Nephron progenitor cell (in vitro differentiated cells): ENCODE measurements around the gene EDN1.
"Not testable (repeated sequence)": the region's sequence is repeated elsewhere in the genome, so short reads cannot be mapped to it uniquely, and the experiment has no call there.

ENCODE experiments used
- DNase-seq: peaks from one replicate; pipeline ENCODE4 v3.0.0; 2021
- H3K27ac Mint-ChIP-seq: 2 replicates; pipeline ENCODE4 v1.8.0; 2021; ENCODE audit warnings: mild to moderate bottlenecking, moderate library complexity, mixed read lengths
- H3K27me3 Mint-ChIP-seq: 2 replicates; pipeline ENCODE4 v1.8.0; 2021; ENCODE audit warnings: mild to moderate bottlenecking, low read depth, mixed read lengths; ENCODE audit not compliant: poor library complexity
- H3K36me3 Mint-ChIP-seq: 2 replicates; pipeline ENCODE4 v1.8.0; 2021; ENCODE audit warnings: low read depth, mixed read lengths
- H3K4me1 Mint-ChIP-seq: 2 replicates; pipeline ENCODE4 v1.8.0; 2021; ENCODE audit warnings: mixed read lengths
- H3K4me3 Mint-ChIP-seq: 2 replicates; pipeline ENCODE4 v1.8.0; 2021; ENCODE audit warnings: mild to moderate bottlenecking, moderate library complexity, mixed read lengths
- H3K9me3 Mint-ChIP-seq: 2 replicates; pipeline ENCODE4 v1.8.0; 2021; ENCODE audit warnings: mild to moderate bottlenecking, moderate library complexity, mixed read lengths
- CTCF ChIP-seq: fragments of 200-600 bp; sonication (generic); IDR thresholded peaks from 2 replicates; pipeline ENCODE4 v1.5.0; 2021; ENCODE audit warnings: antibody characterized with exemption

EDN1 gene

DNA sequence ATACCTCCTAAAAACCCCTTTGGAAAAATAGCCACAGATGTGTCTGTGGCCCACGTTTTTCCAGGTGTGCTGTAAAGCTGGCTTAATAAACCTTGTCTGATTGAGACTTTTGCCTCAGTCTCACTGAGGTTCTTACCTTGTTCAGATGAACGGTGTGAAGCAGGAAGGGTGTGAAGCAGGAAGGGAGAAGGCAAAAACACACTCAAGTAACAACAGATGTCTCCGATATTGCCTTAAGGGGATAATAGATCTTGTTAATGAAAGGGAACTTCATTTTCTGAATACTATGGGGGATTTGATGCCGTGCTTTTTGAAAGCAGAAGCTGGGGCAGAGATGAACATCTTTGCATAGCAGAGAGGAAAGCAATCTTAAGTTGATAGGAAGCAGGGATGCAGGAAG is 37.8 kb downstream of the EDN1 start:
- no peaks in the 10 kb centered on the region for H3K9me3 Mint-ChIP-seq
- H3K27ac Mint-ChIP-seq: no peak overlapping the region
- no peak for TF ChIP-seq CTCF
- peaks cover 5% of the 10 kb centered on the region for H3K4me1 Mint-ChIP-seq
- no peaks in the 10 kb centered on the region for H3K36me3 Mint-ChIP-seq
- no peak overlapping the region for H3K4me3 Mint-ChIP-seq
- no peak for DNase-seq
- H3K27me3 Mint-ChIP-seq: peaks cover 13% of the 10 kb centered on the region

- Mint-ChIP-seq H3K4me3 (no peak overlapping the region), H3K27ac (no peak overlapping the region), H3K9me3 (no peaks in the 10 kb centered on the region), H3K4me1 (peaks cover 5% of the 10 kb centered on the region), H3K36me3 (no peaks in the 10 kb centered on the region), H3K27me3 (peaks cover 13% of the 10 kb centered on the region)
- no peak for DNase-seq
- no peak for TF ChIP-seq CTCF
These were observed 38.5 kb downstream of the EDN1 start for GRCh38 chr6:12328701-12329100.

DNA sequence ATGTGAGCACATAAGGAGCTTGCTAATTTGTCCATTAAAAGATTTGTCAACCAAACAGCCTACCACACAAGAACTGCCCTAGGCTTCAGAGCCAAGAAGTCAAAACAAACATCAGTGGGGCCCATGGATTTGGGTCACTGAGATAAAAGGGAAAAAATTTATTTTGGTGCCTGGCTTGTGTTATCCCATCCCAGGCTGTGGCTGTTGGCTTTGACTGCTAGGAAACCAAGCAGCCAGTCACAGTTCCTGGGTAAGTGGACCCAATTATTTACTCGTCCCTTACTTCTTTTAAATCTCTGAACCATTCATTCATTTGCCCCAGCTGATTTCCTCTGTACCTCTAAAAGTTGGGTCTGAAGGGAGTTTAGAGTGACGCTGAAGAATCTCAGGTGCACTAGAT is 41.3 kb downstream of the EDN1 start:
- Mint-ChIP-seq H3K27me3 (peaks cover 10% of the 10 kb centered on the region), H3K4me1 (peaks cover 10% of the 10 kb centered on the region), H3K4me3 (no peak overlapping the region), H3K27ac (no peak overlapping the region), H3K36me3 (no peaks in the 10 kb centered on the region), H3K9me3 (no peaks in the 10 kb centered on the region)
- TF ChIP-seq CTCF: no peak
- no peak for DNase-seq

- no peaks in the 10 kb centered on the region for H3K9me3 Mint-ChIP-seq
- H3K4me3 Mint-ChIP-seq: no peak overlapping the region
- DNase-seq: no peak
- peaks cover 13% of the 10 kb centered on the region for H3K4me1 Mint-ChIP-seq
- H3K27me3 Mint-ChIP-seq: peaks cover 10% of the 10 kb centered on the region
- TF ChIP-seq CTCF: no peak
- no peaks in the 10 kb centered on the region for H3K36me3 Mint-ChIP-seq
- H3K27ac Mint-ChIP-seq: no peak overlapping the region
These were observed 42.0 kb downstream of the EDN1 start for GRCh38 chr6:12331951-12332749.

- H3K36me3 Mint-ChIP-seq, H3K27ac Mint-ChIP-seq, DNase-seq, H3K4me3 Mint-ChIP-seq, H3K9me3 Mint-ChIP-seq, H3K27me3 Mint-ChIP-seq: not testable (repeated sequence)
- peaks cover 13% of the 10 kb centered on the region for H3K4me1 Mint-ChIP-seq
These were observed 42.6 kb downstream of the EDN1 start for GRCh38 chr6:12332750-12333079.

- no peak for TF ChIP-seq CTCF
- no peak for DNase-seq
- Mint-ChIP-seq H3K4me1 (peaks cover 13% of the 10 kb centered on the region), H3K4me3 (no peak overlapping the region), H3K9me3 (no peaks in the 10 kb centered on the region), H3K27ac (no peak overlapping the region), H3K36me3 (no peaks in the 10 kb centered on the region), H3K27me3 (peaks cover 6% of the 10 kb centered on the region)
These were observed 43.0 kb downstream of the EDN1 start for GRCh38 chr6:12333128-12333527.
